Ascending aorta (tissue), 2 donors: ENCODE data around the gene KEAP1. TPM values are rescaled to one million over a fixed set of nuclear protein-coding genes. Genes with fewer than 3 reads are reported as not detected.
"Not testable (repeated sequence)": the region's sequence is repeated elsewhere in the genome, so short reads cannot be mapped to it uniquely, and the experiment has no call there.

ENCODE experiments used
- DNase-seq, 2 donors: peaks; one replicate each; pipeline ENCODE4 v3.0.0-alpha.2; 2019; ENCODE audit warnings: low spot score in 2 of 2
- H3K27ac ChIP-seq, 2 donors: fragments of 200-600 bp; sonication (generic); one replicate each; pipeline ENCODE4 v1.5.1; 2016 to 2017; ENCODE audit warnings: mild to moderate bottlenecking in 1 of 2
- H3K27me3 ChIP-seq: fragments of 200-600 bp; sonication (generic); one replicate; pipeline ENCODE4 v1.5.1; 2017
- H3K36me3 ChIP-seq, 2 donors: fragments of 200-600 bp; sonication (generic); one replicate each; pipeline ENCODE4 v1.5.1; 2016
- H3K4me1 ChIP-seq, 2 donors: fragments of 200-600 bp; sonication (generic); one replicate each; pipeline ENCODE4 v1.5.1; 2016 to 2017; ENCODE audit warnings: mild to moderate bottlenecking in 1 of 2
- H3K4me3 ChIP-seq, 2 donors: fragments of 200-600 bp; sonication (generic); one replicate each; pipeline ENCODE4 v1.5.1; 2016 to 2017; ENCODE audit warnings: mild to moderate bottlenecking in 1 of 2
- H3K9me3 ChIP-seq, 2 donors: fragments of 200-600 bp; sonication (generic); one replicate each; pipeline ENCODE4 v1.5.1; 2016
- intact Hi-C: fragments of 100-400 bp; cut with DNase I; formaldehyde crosslinking; loops from one replicate; pipeline ENCODE4 v1.15.1; 2023
- total RNA-seq: library from RNA; depleted of rRNA; stranded (reverse); fragments of >200 nt; gene quantifications from one replicate; pipeline ENCODE4 v1.1.0, GENCODE V29; 2016
- TF ChIP-seq, protein P1 (sequence below), 3 experiments: fragments of 200-600 bp in 2 of 3; fragments of 450-650 bp in 1 of 3; sonication (generic) in 2 of 3; IDR thresholded peaks; one replicate each; pipeline ENCODE4 v1.5.1; 2016 to 2019; ENCODE audit warnings: antibody characterized with exemption in 3 of 3, mild to moderate bottlenecking in 1 of 3, moderate library complexity in 1 of 3

The KEAP1 gene
- total RNA-seq, 1 donor from 2014 or later = 57.8 TPM

DNA sequence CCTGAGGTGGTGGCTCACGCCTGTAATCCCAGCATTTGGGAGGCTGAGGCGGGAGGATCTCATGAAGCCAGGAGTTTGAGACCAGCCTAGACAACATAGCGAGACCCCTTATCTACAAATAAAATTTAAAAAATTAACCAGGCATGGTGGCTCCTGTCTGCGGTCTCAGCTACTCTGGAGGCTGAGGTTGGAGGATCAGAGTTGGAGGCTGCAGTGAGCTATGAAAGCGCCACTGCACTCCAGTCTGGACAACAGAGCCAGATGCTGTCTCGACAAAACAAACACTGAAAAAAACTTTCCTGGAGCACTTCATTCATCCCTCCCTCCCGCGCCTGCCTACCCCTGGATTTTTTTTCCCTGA lies 39.9 kb upstream of the KEAP1 start:
- H3K9me3 ChIP-seq = no peaks in the 10 kb centered on the region
- peak overlapping the region; percentile 98 to 100 for H3K4me3 ChIP-seq
- intact Hi-C loops = loop anchor here (1.0 to 2.0 kb wide), 2 partner anchors 29 to 40 kb away; partner anchors contain the start of gene KEAP1
- TF ChIP-seq, protein P1, sequence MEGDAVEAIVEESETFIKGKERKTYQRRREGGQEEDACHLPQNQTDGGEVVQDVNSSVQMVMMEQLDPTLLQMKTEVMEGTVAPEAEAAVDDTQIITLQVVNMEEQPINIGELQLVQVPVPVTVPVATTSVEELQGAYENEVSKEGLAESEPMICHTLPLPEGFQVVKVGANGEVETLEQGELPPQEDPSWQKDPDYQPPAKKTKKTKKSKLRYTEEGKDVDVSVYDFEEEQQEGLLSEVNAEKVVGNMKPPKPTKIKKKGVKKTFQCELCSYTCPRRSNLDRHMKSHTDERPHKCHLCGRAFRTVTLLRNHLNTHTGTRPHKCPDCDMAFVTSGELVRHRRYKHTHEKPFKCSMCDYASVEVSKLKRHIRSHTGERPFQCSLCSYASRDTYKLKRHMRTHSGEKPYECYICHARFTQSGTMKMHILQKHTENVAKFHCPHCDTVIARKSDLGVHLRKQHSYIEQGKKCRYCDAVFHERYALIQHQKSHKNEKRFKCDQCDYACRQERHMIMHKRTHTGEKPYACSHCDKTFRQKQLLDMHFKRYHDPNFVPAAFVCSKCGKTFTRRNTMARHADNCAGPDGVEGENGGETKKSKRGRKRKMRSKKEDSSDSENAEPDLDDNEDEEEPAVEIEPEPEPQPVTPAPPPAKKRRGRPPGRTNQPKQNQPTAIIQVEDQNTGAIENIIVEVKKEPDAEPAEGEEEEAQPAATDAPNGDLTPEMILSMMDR (IDR thresholded peaks at IDR 0.05) = no peak
- H3K4me1 ChIP-seq = peaks cover 10 to 14% of the 10 kb centered on the region in 2 donors
- peak overlapping the region in 1 of 2 donors; percentile 89 for H3K27ac ChIP-seq
- DNase-seq = no peak
- H3K36me3 ChIP-seq = peaks cover 5 to 7% of the 10 kb centered on the region in 2 donors
- H3K27me3 ChIP-seq = no peaks in the 10 kb centered on the region

DNA sequence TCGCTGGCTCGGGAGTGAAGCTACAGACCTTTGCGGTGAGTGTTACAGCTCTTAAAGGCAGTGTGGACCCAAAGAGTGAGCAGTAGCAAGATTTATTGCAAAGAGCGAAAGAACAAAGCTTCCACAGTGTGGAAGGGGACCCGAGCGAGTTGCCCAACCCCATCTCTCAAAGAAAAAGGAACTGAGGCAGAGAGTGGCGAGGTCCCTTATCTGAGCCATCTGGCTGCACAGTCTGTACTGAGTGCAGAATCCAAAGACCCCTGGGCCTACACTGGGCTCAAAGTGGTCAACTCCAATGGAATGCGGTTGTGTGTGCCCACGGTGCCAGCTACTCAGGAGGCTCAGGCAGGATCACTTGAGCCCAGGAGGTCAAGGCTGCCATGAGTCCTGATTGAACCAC lies 35.9 kb upstream of the KEAP1 start:
- H3K27ac ChIP-seq, DNase-seq, intact Hi-C loops, H3K36me3 ChIP-seq, H3K27me3 ChIP-seq, H3K4me3 ChIP-seq, H3K4me1 ChIP-seq, H3K9me3 ChIP-seq: not testable (repeated sequence)

DNA sequence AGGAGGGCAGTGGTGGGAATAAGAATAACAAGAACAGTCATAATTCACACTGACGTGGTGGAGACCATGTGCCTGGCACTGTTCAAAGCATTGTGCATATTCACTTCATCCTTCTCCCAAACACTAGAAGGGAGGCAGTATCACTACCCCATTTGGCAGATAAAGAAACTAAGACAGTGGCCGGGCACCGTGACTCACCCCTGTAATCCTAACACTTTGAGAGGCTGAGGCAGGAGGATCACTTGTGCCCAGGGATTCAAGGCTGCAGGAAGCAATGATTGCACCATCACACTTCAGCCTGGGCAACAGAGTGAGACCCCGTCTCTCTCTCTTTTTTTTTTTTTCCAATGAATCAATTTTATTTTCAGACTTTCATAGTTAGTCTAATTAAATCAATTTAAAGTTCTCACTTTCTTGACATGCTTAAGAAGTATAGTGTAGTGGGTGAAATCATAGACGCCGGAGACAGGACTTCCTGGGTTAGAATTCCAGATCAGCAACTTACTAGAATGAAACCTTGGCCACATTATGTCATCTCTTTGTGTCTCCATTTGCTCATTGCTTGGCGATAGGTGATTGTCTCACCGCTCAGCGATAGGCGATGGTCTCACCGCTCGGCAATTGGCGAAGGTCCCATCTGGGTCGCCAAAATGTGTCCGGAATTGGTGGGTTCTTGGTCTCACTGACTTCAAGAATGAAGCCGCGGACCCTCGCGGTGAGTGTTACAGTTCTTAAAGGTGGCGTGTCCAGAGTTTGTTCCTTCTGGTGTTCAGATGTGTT lies 35.2 kb upstream of the KEAP1 start:
- Histone ChIP-seq H3K4me1 (peaks cover 2% of the 10 kb centered on the region in 2 donors), H3K9me3 (no peaks in the 10 kb centered on the region), H3K36me3 (no peaks in the 10 kb centered on the region), H3K27ac (no peak overlapping the region), H3K4me3 (no peak overlapping the region), H3K27me3 (no peaks in the 10 kb centered on the region)
- intact Hi-C loops = no loop called here
- TF ChIP-seq, protein P1 (IDR thresholded peaks at IDR 0.05) = no peak
- DNase-seq = no peak

DNA sequence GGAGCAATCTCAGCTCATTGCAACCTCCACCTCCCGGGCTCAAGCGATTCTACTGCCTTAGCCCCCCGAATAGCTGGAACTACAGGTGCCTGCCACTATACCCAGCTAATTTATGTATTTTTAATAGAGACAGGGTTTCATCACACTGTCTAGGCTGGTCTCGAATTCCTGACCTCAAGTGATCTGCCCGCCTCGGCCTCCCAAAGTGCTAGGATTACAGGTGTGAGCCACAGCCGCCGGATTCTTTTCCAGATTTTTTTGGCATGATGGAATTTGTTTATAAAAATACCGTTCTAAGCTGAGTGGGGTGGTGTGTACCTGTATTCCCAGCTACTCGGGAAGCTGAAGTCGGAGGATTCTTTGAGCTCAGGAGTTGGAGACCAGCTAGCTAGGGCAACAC lies 34.5 kb upstream of the KEAP1 start:
- Histone ChIP-seq H3K4me1 (no peaks in the 10 kb centered on the region), H3K4me3 (no peak overlapping the region), H3K27me3 (no peaks in the 10 kb centered on the region), H3K9me3 (no peaks in the 10 kb centered on the region), H3K36me3 (no peaks in the 10 kb centered on the region), H3K27ac (no peak overlapping the region)
- no peak for DNase-seq
- TF ChIP-seq, protein P1 (IDR thresholded peaks at IDR 0.05) = no peak
- intact Hi-C loops = no loop called here

DNA sequence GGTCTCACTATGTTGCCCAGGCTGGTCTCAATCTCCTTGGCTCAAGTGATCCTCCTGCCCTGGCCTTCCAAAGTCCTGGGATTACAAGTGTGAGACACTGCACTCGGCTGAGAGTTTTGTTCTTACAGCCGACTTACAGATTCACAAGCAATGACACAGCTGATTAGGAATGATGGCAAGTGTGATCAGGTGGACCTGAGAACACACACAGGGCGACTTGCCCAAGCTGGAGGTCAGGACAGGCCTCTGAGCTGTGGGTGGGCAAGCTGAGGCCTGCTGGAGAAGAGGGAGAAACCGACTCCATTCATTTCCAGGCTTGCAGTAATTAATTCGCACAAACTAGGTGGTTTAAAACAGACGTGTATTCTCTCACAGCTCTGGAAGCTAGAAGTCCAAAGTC lies 32.5 kb upstream of the KEAP1 start:
- no peaks in the 10 kb centered on the region for H3K36me3 ChIP-seq
- DNase-seq = no peak
- no peaks in the 10 kb centered on the region for H3K9me3 ChIP-seq
- H3K4me1 ChIP-seq = no peaks in the 10 kb centered on the region
- no peak overlapping the region for H3K27ac ChIP-seq
- intact Hi-C loops = no loop called here
- H3K4me3 ChIP-seq = no peak overlapping the region
- TF ChIP-seq, protein P1 (IDR thresholded peaks at IDR 0.05) = no peak
- H3K27me3 ChIP-seq = no peaks in the 10 kb centered on the region

DNA sequence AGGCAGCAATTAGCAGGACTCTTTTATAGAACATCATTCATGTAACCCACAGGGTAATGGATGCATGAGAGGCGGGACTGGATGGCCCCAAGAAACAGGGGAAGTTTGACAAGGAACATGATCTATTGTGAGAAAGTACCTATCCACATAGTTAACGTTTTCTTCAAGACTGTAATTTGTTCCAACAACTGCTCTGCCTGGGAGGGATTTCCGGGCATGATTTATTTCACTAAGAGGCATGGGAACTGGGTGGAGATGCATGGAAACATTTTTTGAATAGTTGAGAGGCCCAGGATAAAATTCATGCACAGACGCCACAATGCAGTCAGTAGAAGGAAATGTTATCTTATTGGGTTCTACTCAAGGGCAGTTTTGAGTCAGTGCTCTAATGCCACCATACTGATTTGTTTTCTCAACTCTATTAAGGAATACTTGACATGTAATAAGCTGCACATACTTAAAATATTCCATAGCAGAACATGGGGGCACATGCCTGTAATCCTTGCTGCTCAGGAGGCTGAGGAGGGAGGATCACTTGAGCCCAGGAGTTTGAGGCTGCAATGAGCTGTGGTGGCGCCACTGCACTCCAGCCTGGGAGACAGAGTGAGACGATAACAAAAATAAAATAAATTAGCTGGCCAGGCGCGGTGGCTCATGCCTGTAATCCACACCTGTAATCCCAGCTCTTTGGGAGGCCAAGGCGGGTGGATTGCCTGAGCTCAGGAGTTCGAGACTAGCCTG lies 30.7 kb upstream of the KEAP1 start:
- H3K27me3 ChIP-seq = no peaks in the 10 kb centered on the region
- no peak overlapping the region for H3K4me3 ChIP-seq
- H3K9me3 ChIP-seq = no peaks in the 10 kb centered on the region
- no peaks in the 10 kb centered on the region for H3K36me3 ChIP-seq
- TF ChIP-seq, protein P1 (IDR thresholded peaks at IDR 0.05) = no peak
- intact Hi-C loops = no loop called here
- no peak for DNase-seq
- H3K27ac ChIP-seq = peak overlapping the region in 1 of 2 donors; percentile 53
- no peaks in the 10 kb centered on the region for H3K4me1 ChIP-seq
